ENCODE results near the gene RBM12. TPM values are rescaled to one million over a fixed set of nuclear protein-coding genes. Genes with fewer than 3 reads are reported as not detected.

Gene RBM12
- total and polyA plus RNA-seq, 11 donors: 7.4 to 61.7 (median 43.0) TPM

DNA sequence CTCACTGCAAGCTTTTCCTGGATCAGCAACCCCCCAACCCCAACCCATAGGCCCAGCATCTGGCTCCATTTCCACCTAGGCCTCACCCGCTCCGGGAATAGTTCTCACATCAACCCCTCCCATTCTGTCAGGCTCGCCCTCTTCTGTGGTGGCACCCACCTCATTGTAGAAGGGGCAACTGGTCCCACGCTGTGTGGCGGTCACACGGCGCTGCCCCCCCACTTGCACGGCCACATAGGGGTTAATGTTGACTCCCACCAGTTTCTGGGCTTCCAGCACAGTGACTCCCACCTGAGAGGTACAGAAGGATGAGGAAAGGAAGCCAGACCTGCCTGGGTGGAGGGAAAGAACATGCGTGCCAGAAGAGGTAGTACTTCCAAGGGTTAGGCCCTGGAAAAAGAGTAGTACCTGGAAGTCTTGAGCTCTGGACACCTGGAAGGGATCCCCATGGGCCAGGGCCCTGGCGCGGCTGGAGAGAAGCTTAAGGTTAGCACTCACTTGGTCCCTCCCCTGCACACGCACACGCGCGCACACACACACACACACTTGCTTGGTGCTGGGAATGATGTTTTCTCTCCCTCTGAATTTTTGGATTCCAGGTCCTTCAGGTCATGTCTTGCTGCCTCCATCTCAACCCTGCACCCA lies 61.7 kb downstream of the RBM12 start:
- DNase-seq (no peak), ATAC-seq (no peak)
- TF ChIP-seq, protein P1, sequence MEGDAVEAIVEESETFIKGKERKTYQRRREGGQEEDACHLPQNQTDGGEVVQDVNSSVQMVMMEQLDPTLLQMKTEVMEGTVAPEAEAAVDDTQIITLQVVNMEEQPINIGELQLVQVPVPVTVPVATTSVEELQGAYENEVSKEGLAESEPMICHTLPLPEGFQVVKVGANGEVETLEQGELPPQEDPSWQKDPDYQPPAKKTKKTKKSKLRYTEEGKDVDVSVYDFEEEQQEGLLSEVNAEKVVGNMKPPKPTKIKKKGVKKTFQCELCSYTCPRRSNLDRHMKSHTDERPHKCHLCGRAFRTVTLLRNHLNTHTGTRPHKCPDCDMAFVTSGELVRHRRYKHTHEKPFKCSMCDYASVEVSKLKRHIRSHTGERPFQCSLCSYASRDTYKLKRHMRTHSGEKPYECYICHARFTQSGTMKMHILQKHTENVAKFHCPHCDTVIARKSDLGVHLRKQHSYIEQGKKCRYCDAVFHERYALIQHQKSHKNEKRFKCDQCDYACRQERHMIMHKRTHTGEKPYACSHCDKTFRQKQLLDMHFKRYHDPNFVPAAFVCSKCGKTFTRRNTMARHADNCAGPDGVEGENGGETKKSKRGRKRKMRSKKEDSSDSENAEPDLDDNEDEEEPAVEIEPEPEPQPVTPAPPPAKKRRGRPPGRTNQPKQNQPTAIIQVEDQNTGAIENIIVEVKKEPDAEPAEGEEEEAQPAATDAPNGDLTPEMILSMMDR (IDR thresholded peaks at IDR 0.05): no peak
- no peak overlapping the region for H3K27ac ChIP-seq
- 93 to 96% (median 95%) methylated on average over 14 to 15 of the region's 15 CpGs for WGBS, 4 donors
- H3K27me3 ChIP-seq: peaks cover 0 to 35% (median 13%) of the 10 kb centered on the region in 9 donors
- H3K4me1 ChIP-seq: peaks cover 3 to 19% (median 15%) of the 10 kb centered on the region in 12 donors
- intact Hi-C loops (cut with DNase I): loop anchor here in 6 of 10 donors (5.0 to 10.0 kb wide), 4 partner anchors 59 to 284 kb away; partner anchors contain the start of genes CPNE1 (in 1 of the 6) and RBM12 (in 1 of the 6)
- H3K36me3 ChIP-seq: no peaks in the 10 kb centered on the region
- H3K4me3 ChIP-seq: no peak overlapping the region
- no peaks in the 10 kb centered on the region for H3K9me3 ChIP-seq

DNA sequence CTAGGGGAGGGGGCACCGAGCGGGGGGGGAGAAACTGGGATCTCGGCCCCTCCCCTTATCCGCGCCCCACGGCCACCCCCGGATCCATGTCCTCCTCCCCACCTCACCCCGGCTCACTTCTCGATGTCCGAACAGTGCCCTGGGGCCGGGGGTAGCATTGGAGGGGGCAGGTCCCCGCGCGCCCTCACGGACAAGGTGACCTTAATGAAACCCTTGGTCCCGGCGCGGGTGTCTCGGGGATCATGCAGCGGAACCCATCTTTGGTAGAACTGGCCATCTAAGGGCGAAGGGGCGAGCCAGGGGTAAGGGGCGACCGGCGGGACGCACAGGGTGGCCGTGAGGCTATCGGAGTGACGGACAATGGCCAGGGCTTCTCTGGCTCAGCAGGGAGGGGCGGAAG lies 62.7 kb downstream of the RBM12 start:
- DNase-seq: no peak

DNA sequence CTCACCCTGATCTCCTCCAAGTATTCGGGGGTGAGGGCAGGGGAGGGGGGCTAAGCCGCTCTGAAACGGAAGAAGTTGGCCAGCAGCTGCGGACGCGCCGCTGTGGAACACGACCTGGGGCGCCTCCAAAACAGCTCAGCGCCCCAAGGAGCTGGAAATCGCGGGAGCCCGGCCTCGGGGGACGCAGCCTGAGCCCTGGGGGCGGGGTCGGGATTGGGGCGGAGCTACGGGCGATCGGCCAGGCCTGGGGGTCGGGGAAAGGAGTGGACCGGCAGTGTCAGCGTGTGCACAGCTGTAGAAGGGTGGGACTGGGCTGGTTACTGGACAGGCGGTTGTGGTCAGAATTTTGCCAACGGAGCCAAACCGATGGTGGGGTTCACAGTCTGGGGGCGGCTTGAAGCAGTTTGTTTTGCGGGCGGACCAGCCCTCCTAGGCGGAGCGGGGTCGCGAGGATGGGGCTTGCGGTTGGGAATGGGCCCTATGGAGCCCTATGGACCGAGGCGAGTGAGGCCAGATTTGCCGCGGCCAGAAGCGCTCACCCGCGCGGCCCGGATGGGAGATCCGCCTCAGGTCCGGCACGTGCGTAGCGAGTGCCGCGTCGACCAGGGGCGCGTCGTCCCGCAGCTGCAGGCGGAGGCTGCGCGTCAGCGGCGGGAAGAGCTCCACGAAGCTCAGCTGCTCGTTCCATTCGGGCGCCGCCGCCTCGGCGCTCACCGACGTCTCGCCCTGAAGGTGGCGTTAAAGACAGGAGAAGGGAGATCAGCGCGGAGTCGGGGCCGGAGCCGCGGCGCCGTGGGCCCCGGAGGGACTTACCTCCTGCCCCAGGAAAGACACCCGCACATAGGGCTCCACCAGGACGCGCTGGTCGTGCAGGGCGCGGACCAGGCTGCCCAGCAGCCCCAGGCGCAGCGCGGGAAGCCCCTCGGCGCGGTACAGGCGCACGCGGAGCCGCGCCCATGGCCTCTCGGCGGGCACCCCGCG lies 63.4 kb downstream of the RBM12 start:
- peak; percentile 76 to 91 (median 86) for ATAC-seq
- WGBS, 4 donors: 0 to 1% (median 1%) methylated on average over 43 to 103 of the region's 103 CpGs
- Histone ChIP-seq H3K27ac (no peak overlapping the region), H3K4me1 (peaks cover 3 to 19% (median 15%) of the 10 kb centered on the region in 12 donors), H3K36me3 (no peaks in the 10 kb centered on the region), H3K4me3 (peak overlapping the region; percentile 21 to 63 (median 52)), H3K9me3 (no peaks in the 10 kb centered on the region), H3K27me3 (peaks cover 0 to 35% (median 13%) of the 10 kb centered on the region in 9 donors)
- intact Hi-C loops (cut with DNase I): loop anchor here in 6 of 10 donors (5.0 to 10.0 kb wide), 4 partner anchors 61 to 286 kb away; partner anchors contain the start of genes CPNE1 (in 1 of the 6) and RBM12 (in 1 of the 6)
- no peak for TF ChIP-seq POLR2A (IDR thresholded peaks at IDR 0.05)
- TF ChIP-seq, protein P1 (IDR thresholded peaks at IDR 0.05): peak; percentile 24 to 73 (median 48)
- peak; percentile 63 to 89 (median 78) for DNase-seq

More for the DNA sequence above, 62.7 kb downstream of the RBM12 start:
- Histone ChIP-seq H3K4me1 (peaks cover 3 to 19% (median 15%) of the 10 kb centered on the region in 12 donors), H3K27me3 (peaks cover 0 to 35% (median 13%) of the 10 kb centered on the region in 9 donors), H3K36me3 (no peaks in the 10 kb centered on the region), H3K9me3 (no peaks in the 10 kb centered on the region), H3K27ac (no peak overlapping the region), H3K4me3 (peak overlapping the region; percentile 21 to 63 (median 52))
- no peak for ATAC-seq
- WGBS, 4 donors: 26 to 52% (median 37%) methylated on average over 15 to 30 of the region's 30 CpGs
- TF ChIP-seq POLR2A (IDR thresholded peaks at IDR 0.05): no peak
- TF ChIP-seq, protein P1 (IDR thresholded peaks at IDR 0.05): no peak
- intact Hi-C loops (cut with DNase I): loop anchor here in 6 of 10 donors (5.0 to 10.0 kb wide), 4 partner anchors 60 to 285 kb away; partner anchors contain the start of genes CPNE1 (in 1 of the 6) and RBM12 (in 1 of the 6)

All from heart left ventricle (tissue), 16 donors.